GM10266 (cell line): ENCODE results near the gene TRAPPC1.

Experiments used
- DNase-seq: peaks from one replicate; pipeline ENCODE4 v3.0.0; 2012; ENCODE audit errors: extremely low spot score
- CTCF ChIP-seq: IDR thresholded peaks from 2 replicates; pipeline ENCODE4 v1.5.1; 2012; ENCODE audit warnings: mild to moderate bottlenecking, low read depth; ENCODE audit not compliant: control insufficient read depth, insufficient read depth; ENCODE audit errors: missing control alignments

Gene TRAPPC1

GRCh38 chr17:7883781-7884386 is 47.9 kb downstream of the TRAPPC1 start:
- no peak for TF ChIP-seq CTCF
- peak; percentile 66 for DNase-seq

GRCh38 chr17:7882629-7883028 is 49.1 kb downstream of the TRAPPC1 start:
- no peak for DNase-seq
- no peak for TF ChIP-seq CTCF

GRCh38 chr17:7882068-7882467 is 49.7 kb downstream of the TRAPPC1 start:
- DNase-seq, result no peak
- no peak for TF ChIP-seq CTCF

- DNase-seq, result no peak
- no peak for TF ChIP-seq CTCF
These were observed 50.3 kb downstream of the TRAPPC1 start for GRCh38 chr17:7881276-7882054.
